K562 (cell line): ENCODE data around the gene SAMD3. TPM values are rescaled to one million over a fixed set of nuclear protein-coding genes. Genes with fewer than 3 reads are reported as not detected.

Experiments used
- CBFB ChIP-seq: sonication (generic); formaldehyde crosslinking; IDR thresholded peaks from 2 replicates; pipeline ENCODE4 v1.4.0; 2020; ENCODE audit warnings: mild to moderate bottlenecking, missing genetic modification reagents
- CHD4 ChIP-seq: fragments of 200-600 bp; sonication (generic); IDR thresholded peaks from 3 replicates; pipeline ENCODE4 v1.6.1; 2012; ENCODE audit warnings: low read depth, mild to moderate bottlenecking, mixed read lengths, low read length, inconsistent platforms; ENCODE audit not compliant: insufficient read depth, insufficient replicate concordance, poor library complexity, severe bottlenecking
- DACH1 ChIP-seq: fragments of 450-650 bp; IDR thresholded peaks from 2 replicates; pipeline ENCODE4 v1.6.1; 2018; ENCODE audit not compliant: partially characterized antibody
- MCM7 ChIP-seq, 2 experiments: fragments of 450-650 bp; IDR thresholded peaks; 2 replicates each; pipeline ENCODE4 v1.6.1; 2016 to 2018
- SMC3 ChIP-seq: conservative IDR thresholded peaks from 2 replicates; pipeline ENCODE4 v1.6.1; 2011; ENCODE audit warnings: low read depth, low read length, improper control_type of control experiment; ENCODE audit not compliant: insufficient read depth
- SPI1 ChIP-seq: IDR thresholded peaks from 2 replicates; pipeline ENCODE4 v1.6.1; 2011; ENCODE audit warnings: low read depth, low read length, control low read depth, borderline replicate concordance
- YY1 ChIP-seq, 3 experiments: IDR thresholded peaks; 2 replicates each; pipeline ENCODE4 v1.6.1; 2011; ENCODE audit warnings: low read length in 2 of 3, mild to moderate bottlenecking in 2 of 3, moderate library complexity in 2 of 3, borderline replicate concordance in 1 of 3, control low read depth in 1 of 3, low read depth in 1 of 3; ENCODE audit not compliant: insufficient read depth in 3 of 3, insufficient replicate concordance in 2 of 3, control insufficient read depth in 1 of 3, insufficient read length in 1 of 3; ENCODE audit errors: extremely low read depth in 1 of 3
- ZNF354B ChIP-seq: fragments of 250-450 bp; sonication (Bioruptor Pico); IDR thresholded peaks from 2 replicates; pipeline ENCODE4 v1.4.0; 2020
- ZNF699 ChIP-seq: fragments of 250-450 bp; sonication (Bioruptor Pico); IDR thresholded peaks from 2 replicates; pipeline ENCODE4 v1.8.0; 2021; ENCODE audit warnings: mild to moderate bottlenecking, moderate library complexity; ENCODE audit not compliant: insufficient replicate concordance
- polyA plus RNA-seq, 8 experiments: library from polyadenylated mRNA; depleted of rRNA in 4 of 8; stranded (reverse) in 5 of 8; unstranded in 3 of 8; fragments of >200 nt; fragmentation: Nextera tagmentation in 2 of 8; fragmentation: Illumina TruSeq in 1 of 8; extraction: Ambion mirVana in 2 of 8; extraction: Trizol in 1 of 8; gene quantifications; 2 replicates each; pipeline versions ENCODE4 v1.2.1 to v1.2.3, GENCODE V29; 2011 to 2014; ENCODE audit warnings: inconsistent platforms in 1 of 8, missing spikeins in 1 of 8
- total RNA-seq, 7 experiments: library from RNA; depleted of rRNA in 6 of 7; stranded (reverse); fragments of >200 nt in 6 of 7; fragmentation: Illumina TruSeq in 2 of 7; extraction: Trizol in 2 of 7; gene quantifications; 2 replicates each; pipeline versions ENCODE4 v1.2.1 to v1.2.3, GENCODE V29; 2011 to 2021; ENCODE audit warnings: low replicate concordance in 1 of 7
- TF ChIP-seq, protein P1 (sequence below): fragments of 150-350 bp; conservative IDR thresholded peaks from 2 replicates; pipeline ENCODE4 v1.6.1; 2014; ENCODE audit warnings: low read length

Gene SAMD3
- total and polyA plus RNA-seq, 9 of the 15 experiments (the other 6 are each of a cell fraction or from before 2014, with no cell fraction given): 0.03 to 0.21 (median 0.18) TPM; not detected in 5

DNA sequence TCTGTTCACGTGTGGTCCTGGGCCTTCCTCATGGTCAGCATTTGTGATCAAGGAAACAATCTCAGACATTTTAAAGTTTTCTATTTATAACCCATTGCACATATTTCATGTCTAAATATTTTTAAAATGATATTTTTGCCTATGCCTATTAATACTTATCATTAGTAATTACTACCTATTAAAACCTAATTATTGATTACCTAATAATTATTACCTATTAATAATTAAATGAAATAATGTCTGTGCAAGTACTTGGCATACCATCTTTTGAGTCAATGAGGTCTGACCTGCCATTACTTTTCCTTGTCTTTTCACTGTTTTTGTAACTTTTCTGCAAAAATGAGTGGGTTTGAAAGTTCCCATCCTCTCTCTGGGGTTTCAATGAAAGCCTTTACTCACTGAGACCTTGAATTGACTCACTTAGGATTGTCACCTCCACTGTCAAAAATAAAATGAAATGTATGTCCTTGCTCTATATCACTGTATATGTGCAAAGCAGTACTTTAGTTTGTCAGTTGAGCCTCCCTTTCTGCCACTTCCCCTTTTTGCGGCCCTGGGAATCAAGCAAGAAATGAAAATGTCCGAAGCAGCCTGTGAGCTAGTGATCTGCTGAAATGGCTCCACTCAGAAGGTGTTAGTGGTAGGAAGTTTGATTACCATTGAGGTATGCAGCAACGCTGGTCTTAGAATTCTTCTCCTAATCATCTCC is 116.6 kb downstream of the SAMD3 start (continued):
- TF ChIP-seq, protein P1, sequence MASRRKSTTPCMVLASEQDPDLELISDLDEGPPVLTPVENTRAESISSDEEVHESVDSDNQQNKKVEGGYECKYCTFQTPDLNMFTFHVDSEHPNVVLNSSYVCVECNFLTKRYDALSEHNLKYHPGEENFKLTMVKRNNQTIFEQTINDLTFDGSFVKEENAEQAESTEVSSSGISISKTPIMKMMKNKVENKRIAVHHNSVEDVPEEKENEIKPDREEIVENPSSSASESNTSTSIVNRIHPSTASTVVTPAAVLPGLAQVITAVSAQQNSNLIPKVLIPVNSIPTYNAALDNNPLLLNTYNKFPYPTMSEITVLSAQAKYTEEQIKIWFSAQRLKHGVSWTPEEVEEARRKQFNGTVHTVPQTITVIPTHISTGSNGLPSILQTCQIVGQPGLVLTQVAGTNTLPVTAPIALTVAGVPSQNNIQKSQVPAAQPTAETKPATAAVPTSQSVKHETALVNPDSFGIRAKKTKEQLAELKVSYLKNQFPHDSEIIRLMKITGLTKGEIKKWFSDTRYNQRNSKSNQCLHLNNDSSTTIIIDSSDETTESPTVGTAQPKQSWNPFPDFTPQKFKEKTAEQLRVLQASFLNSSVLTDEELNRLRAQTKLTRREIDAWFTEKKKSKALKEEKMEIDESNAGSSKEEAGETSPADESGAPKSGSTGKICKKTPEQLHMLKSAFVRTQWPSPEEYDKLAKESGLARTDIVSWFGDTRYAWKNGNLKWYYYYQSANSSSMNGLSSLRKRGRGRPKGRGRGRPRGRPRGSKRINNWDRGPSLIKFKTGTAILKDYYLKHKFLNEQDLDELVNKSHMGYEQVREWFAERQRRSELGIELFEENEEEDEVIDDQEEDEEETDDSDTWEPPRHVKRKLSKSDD: no peak
- TF ChIP-seq YY1 (IDR thresholded peaks at IDR 0.05; ENCODE audit: borderline replicate concordance in 1 of 3, control insufficient read depth in 1 of 3, extremely low read depth in 1 of 3, insufficient read depth in 3 of 3, insufficient read length in 1 of 3, insufficient replicate concordance in 2 of 3, low read depth in 1 of 3, low read length in 2 of 3) (peak in 2 of 3 experiments; percentile 9 to 43), SPI1 (peak; percentile 100), CHD4 (no peak), MCM7 (IDR thresholded peaks at IDR 0.05) (peak in 1 of 2 experiments; percentile 92; a peak in 1 of 4 replicates), SMC3 (no peak), CBFB (CRISPR knock-in tag) (no peak), DACH1 (peak; percentile 97), ZNF699 (CRISPR knock-in tag) (no peak), ZNF354B (CRISPR knock-in tag) (no peak)
- TF ChIP-seq, all 486 proteins: peak for 4
